Endothelial cell of umbilical vein (primary cell): ENCODE measurements around the gene FKBP2. TPM values are rescaled to one million over a fixed set of nuclear protein-coding genes. Genes with fewer than 3 reads are reported as not detected.

Source experiments
- BruUV-seq: library from RNA; stranded (reverse); fragments of 400-500 nt; replicated peaks from 2 replicates; lab custom pipeline; 2021; lab: Mats Ljungman, UMichigan
- CTCF ChIA-PET: fragments of 300-600, 350-600 bp; sonication (Branson Sonifier 250); formaldehyde crosslinking; loops from one replicate; lab custom pipeline; 2021; ENCODE audit warnings: antibody characterized with exemption, inconsistent platforms; lab: Charles Lee
- POLR2A ChIA-PET: fragments of 300-600, 350-600 bp; sonication (Branson Sonifier 250); formaldehyde crosslinking; loops from one replicate; lab custom pipeline; 2021; ENCODE audit warnings: antibody characterized with exemption, inconsistent platforms; lab: Charles Lee
- DNase-seq: peaks from one replicate; pipeline ENCODE4 v3.0.0-alpha.2; 2011; ENCODE audit warnings: low read depth, low spot score
- FAIRE-seq: peaks from 2 replicates; lab custom pipeline; 2011; peaks lifted over from hg19 to GRCh38; lab: Jason Lieb, UNC
- H2AFZ ChIP-seq: 2 replicates; pipeline ENCODE4 v1.6.0; 2012; ENCODE audit warnings: low read depth, low read length, control low read depth, inconsistent platforms
- H3K27ac ChIP-seq: 2 replicates; pipeline ENCODE4 v1.5.1; 2011; ENCODE audit warnings: low read depth, mild to moderate bottlenecking, control low read depth, low read length, moderate library complexity; ENCODE audit not compliant: insufficient read depth
- H3K27me3 ChIP-seq, 2 experiments: 2 replicates each; pipeline versions ENCODE4 v1.6.0 to v1.6.1; 2011; ENCODE audit warnings: low read length in 2 of 2, mixed read lengths in 1 of 2; ENCODE audit not compliant: control insufficient read depth in 2 of 2, insufficient read depth in 2 of 2
- H3K36me3 ChIP-seq, 2 experiments: 2 replicates in 1 of 2; 3 replicates in 1 of 2; pipeline ENCODE4 v1.5.1; 2011; ENCODE audit warnings: low read length in 2 of 2, mild to moderate bottlenecking in 1 of 2, moderate library complexity in 1 of 2; ENCODE audit not compliant: control insufficient read depth in 2 of 2, insufficient read depth in 2 of 2; ENCODE audit errors: extremely low read depth in 1 of 2
- H3K4me1 ChIP-seq: 3 replicates; pipeline ENCODE4 v1.5.1; 2011; ENCODE audit warnings: mild to moderate bottlenecking, low read length; ENCODE audit not compliant: control insufficient read depth, insufficient read depth; ENCODE audit errors: extremely low read depth
- H3K4me2 ChIP-seq: 2 replicates; pipeline ENCODE4 v1.6.1; 2011; ENCODE audit warnings: low read length, control low read depth, mixed read lengths; ENCODE audit not compliant: insufficient read depth
- H3K4me3 ChIP-seq, 3 experiments: fragments of 200-600 bp in 1 of 3; sonication (generic), shearing (Covaris generic) in 1 of 3; replicated peaks in 1 of 3; 2 replicates each; pipeline ENCODE4 v1.5.1; 2011 to 2016; ENCODE audit warnings: control low read depth in 3 of 3, low read length in 3 of 3, mild to moderate bottlenecking in 2 of 3, inconsistent platforms in 1 of 3, low read depth in 1 of 3, moderate library complexity in 1 of 3; ENCODE audit not compliant: insufficient read depth in 1 of 3
- H3K79me2 ChIP-seq: 2 replicates; pipeline ENCODE4 v1.6.0; 2012; ENCODE audit warnings: low read length, inconsistent platforms; ENCODE audit not compliant: control insufficient read depth, insufficient read depth
- H3K9ac ChIP-seq: replicated peaks from 2 replicates; pipeline ENCODE3; 2011; ENCODE audit warnings: low read length, control low read depth; ENCODE audit not compliant: insufficient read depth; ENCODE audit errors: extremely low read depth
- H3K9me1 ChIP-seq: replicated peaks from 3 replicates; pipeline ENCODE4 v1.6.0; 2011; ENCODE audit warnings: mild to moderate bottlenecking, low read length; ENCODE audit not compliant: control insufficient read depth, insufficient read depth; ENCODE audit errors: extremely low read depth
- H3K9me3 ChIP-seq: replicated peaks from 2 replicates; pipeline ENCODE4 v1.5.1; 2012; ENCODE audit warnings: low read length, inconsistent platforms; ENCODE audit not compliant: control insufficient read depth, insufficient read depth
- H4K20me1 ChIP-seq: replicated peaks from 2 replicates; pipeline ENCODE3; 2011; ENCODE audit warnings: mild to moderate bottlenecking, low read length; ENCODE audit not compliant: control insufficient read depth, insufficient read depth; ENCODE audit errors: extremely low read depth
- EZH2 ChIP-seq: IDR thresholded peaks from 2 replicates; pipeline ENCODE4 v1.6.1; 2012; ENCODE audit warnings: borderline replicate concordance, low read depth, mild to moderate bottlenecking, moderate library complexity, low read length, inconsistent platforms; ENCODE audit not compliant: severe bottlenecking
- FOS ChIP-seq: IDR thresholded peaks from 2 replicates; pipeline ENCODE4 v1.6.1; 2011; ENCODE audit warnings: mild to moderate bottlenecking, low read length, moderate library complexity, borderline replicate concordance; ENCODE audit not compliant: insufficient read depth
- GATA2 ChIP-seq: IDR thresholded peaks from 2 replicates; pipeline ENCODE4 v1.7.0; 2011; ENCODE audit warnings: low read depth, mild to moderate bottlenecking, moderate library complexity, mixed read lengths, low read length; ENCODE audit not compliant: insufficient read length, insufficient read depth
- JUN ChIP-seq: IDR thresholded peaks from 2 replicates; pipeline ENCODE4 v1.6.1; 2011; ENCODE audit warnings: borderline replicate concordance, low read depth; ENCODE audit not compliant: insufficient read length, insufficient read depth
- MYC ChIP-seq: IDR thresholded peaks from one replicate; pipeline ENCODE4 v1.6.1; 2011; ENCODE audit warnings: mild to moderate bottlenecking, low read depth, low read length
- POLR2A ChIP-seq: IDR thresholded peaks from 2 replicates; pipeline ENCODE4 v1.6.1; 2012; ENCODE audit warnings: low read depth, mild to moderate bottlenecking, control low read depth, low read length
- POLR2AphosphoS5 ChIP-seq: IDR thresholded peaks from 2 replicates; pipeline ENCODE4 v1.6.1; 2012; ENCODE audit warnings: low read depth, mild to moderate bottlenecking, control low read depth, low read length, moderate library complexity; ENCODE audit not compliant: insufficient read depth
- dilution Hi-C: fragments of 300-500 bp; cut with MboI; formaldehyde crosslinking; loops from one replicate; pipeline ENCODE4 v1.15.0; 2019; ENCODE audit warnings: low sequenced_read_pairs; ENCODE audit not compliant: extremely low pct_ligation_motif_present
- intact Hi-C: fragments of 100-400 bp; cut with micrococcal nuclease; formaldehyde crosslinking; loops from one replicate; pipeline ENCODE4 v1.10.0; 2022
- polyA plus RNA-seq, 4 experiments: library from polyadenylated mRNA; depleted of rRNA in 3 of 4; stranded (reverse) in 3 of 4; unstranded in 1 of 4; fragments of >200 nt; gene quantifications; 2 replicates each; pipeline versions ENCODE4 v1.2.1 to v1.2.3, GENCODE V29; 2011 to 2012; ENCODE audit warnings: missing spikeins in 1 of 4
- total RNA-seq: library from RNA; stranded (reverse); gene quantifications from 2 replicates; pipeline ENCODE4 v1.2.3, GENCODE V29; 2021
- TF ChIP-seq, protein P1 (sequence below): IDR thresholded peaks from 2 replicates; pipeline ENCODE4 v1.6.1; 2011; ENCODE audit not compliant: insufficient read depth, insufficient read length
- TF ChIP-seq, protein P2 (sequence below), 2 donors: IDR thresholded peaks; 1 replicate in 1 of 2; 2 replicates in 1 of 2; pipeline ENCODE4 v1.5.1; 2011; ENCODE audit warnings: low read length in 2 of 2, mild to moderate bottlenecking in 2 of 2, moderate library complexity in 2 of 2, control low read depth in 1 of 2, inconsistent platforms in 1 of 2, low read depth in 1 of 2; ENCODE audit not compliant: insufficient read depth in 1 of 2; ENCODE audit errors: extremely low read depth in 1 of 2

FKBP2 gene
- total and polyA plus RNA-seq, 2 donors (not counting 3 experiments of a cell fraction or from before 2014, with no cell fraction given), result 48.5 to 74.4 TPM

GRCh38 chr11:64258356-64258755, 17.5 kb downstream of the FKBP2 start:
- no peak for TF ChIP-seq POLR2AphosphoS5
- TF ChIP-seq MYC, result no peak
- no peak for TF ChIP-seq POLR2A
- TF ChIP-seq, protein P1, sequence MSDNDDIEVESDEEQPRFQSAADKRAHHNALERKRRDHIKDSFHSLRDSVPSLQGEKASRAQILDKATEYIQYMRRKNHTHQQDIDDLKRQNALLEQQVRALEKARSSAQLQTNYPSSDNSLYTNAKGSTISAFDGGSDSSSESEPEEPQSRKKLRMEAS, result no peak
- TF ChIP-seq FOS, result no peak
- TF ChIP-seq, protein P2, sequence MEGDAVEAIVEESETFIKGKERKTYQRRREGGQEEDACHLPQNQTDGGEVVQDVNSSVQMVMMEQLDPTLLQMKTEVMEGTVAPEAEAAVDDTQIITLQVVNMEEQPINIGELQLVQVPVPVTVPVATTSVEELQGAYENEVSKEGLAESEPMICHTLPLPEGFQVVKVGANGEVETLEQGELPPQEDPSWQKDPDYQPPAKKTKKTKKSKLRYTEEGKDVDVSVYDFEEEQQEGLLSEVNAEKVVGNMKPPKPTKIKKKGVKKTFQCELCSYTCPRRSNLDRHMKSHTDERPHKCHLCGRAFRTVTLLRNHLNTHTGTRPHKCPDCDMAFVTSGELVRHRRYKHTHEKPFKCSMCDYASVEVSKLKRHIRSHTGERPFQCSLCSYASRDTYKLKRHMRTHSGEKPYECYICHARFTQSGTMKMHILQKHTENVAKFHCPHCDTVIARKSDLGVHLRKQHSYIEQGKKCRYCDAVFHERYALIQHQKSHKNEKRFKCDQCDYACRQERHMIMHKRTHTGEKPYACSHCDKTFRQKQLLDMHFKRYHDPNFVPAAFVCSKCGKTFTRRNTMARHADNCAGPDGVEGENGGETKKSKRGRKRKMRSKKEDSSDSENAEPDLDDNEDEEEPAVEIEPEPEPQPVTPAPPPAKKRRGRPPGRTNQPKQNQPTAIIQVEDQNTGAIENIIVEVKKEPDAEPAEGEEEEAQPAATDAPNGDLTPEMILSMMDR (IDR thresholded peaks at IDR 0.05; ENCODE audit: extremely low read depth in 1 of 2, insufficient read depth in 1 of 2, low read depth in 1 of 2, low read length in 2 of 2), result no peak
- TF ChIP-seq GATA2, result no peak
- TF ChIP-seq EZH2, result no peak
- TF ChIP-seq JUN, result no peak
- H4K20me1 ChIP-seq, result no peaks in the 10 kb centered on the region
- H3K36me3 ChIP-seq, result peaks cover 16 to 44% of the 10 kb centered on the region in 2 experiments
- dilution Hi-C loops, result no loop called here
- H3K4me3 ChIP-seq, result no peak overlapping the region
- H3K79me2 ChIP-seq, result peaks cover 14% of the 10 kb centered on the region
- H3K9ac ChIP-seq, result no peak overlapping the region
- H3K27me3 ChIP-seq, result no peaks in the 10 kb centered on the region
- H3K9me1 ChIP-seq, result no peaks in the 10 kb centered on the region
- H3K27ac ChIP-seq, result no peak overlapping the region
- CTCF ChIA-PET, result interaction anchor here (0.7 to 1.1 kb wide), 5 partner anchors 10 to 54 kb away, joined by 3 read pairs; partner anchors contain the start of genes CATSPERZ and FERMT3
- no TSS peak for BruUV-seq
- intact Hi-C loops, result no loop called here
- peaks cover 9% of the 10 kb centered on the region for H3K4me1 ChIP-seq
- H3K4me2 ChIP-seq, result no peak overlapping the region
- H3K9me3 ChIP-seq, result no peaks in the 10 kb centered on the region
- no peak for DNase-seq
- no peak for FAIRE-seq
- POLR2A ChIA-PET, result no interaction called here
- no peak overlapping the region for H2AFZ ChIP-seq
